ENCODE data around the gene LIX1L. TPM values are rescaled to one million over a fixed set of nuclear protein-coding genes. Genes with fewer than 3 reads are reported as not detected.

The LIX1L gene
- total and polyA plus RNA-seq, 2 of the 13 experiments (the other 11 are each of a cell fraction or from before 2014, with no cell fraction given): 8.1 to 24.9 TPM

DNA sequence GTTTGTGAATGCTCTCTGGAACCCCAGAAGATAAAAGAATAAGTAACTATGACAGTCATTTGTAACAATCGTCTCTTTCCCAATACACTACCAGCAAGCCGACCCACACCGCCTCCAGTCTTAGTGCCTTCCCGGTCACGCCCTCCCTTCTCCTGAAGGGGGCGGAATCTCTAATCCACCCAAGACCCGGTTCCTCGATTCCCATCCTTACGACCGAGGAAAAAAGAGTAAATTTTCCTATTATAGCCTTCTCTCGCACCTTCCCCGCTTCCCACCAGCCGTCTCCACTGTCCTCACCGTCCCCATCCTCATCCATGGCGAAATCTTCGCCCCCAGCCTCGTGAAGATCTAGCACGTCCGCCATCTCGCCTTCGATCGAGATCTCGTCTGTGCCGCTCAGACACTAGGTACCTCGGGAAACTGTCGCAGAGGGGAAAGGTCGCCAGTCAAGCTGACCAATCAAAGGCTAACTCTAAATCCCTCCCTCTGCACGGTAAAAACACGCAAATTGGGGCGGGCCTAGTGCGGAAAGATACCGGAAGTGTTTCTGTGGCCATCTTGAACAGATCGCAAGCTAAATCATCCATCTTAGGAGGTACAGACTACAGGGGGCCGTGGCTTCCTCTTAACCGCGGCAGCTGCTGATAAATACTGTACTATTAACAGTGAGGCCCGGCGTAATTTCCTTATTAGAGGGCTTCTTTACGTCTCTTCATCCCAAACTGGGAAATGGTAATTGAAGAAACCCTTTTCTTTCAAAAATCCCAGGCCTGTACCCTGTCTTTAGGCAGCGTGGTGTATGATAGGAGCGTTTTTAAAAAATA lies 30.5 kb downstream of the LIX1L start, which contains the start of gene RBM8A (continued):
- no peak for TF ChIP-seq HNRNPH1 (optimal IDR thresholded peaks at IDR 0.05; ENCODE audit: low read depth, low read length)
- TF ChIP-seq ZNF646 (CRISPR knock-in tag; IDR thresholded peaks at IDR 0.05): no peak
- TF ChIP-seq ZBTB26 (CRISPR knock-in tag; IDR thresholded peaks at IDR 0.05; ENCODE audit: borderline replicate concordance): no peak
- no peak for TF ChIP-seq RERE (CRISPR knock-in tag; IDR thresholded peaks at IDR 0.05; ENCODE audit: low read depth)
- peak; percentile 62; the same call in 1 of the 2 replicates for TF ChIP-seq ESRRA (CRISPR knock-in tag; IDR thresholded peaks at IDR 0.05; ENCODE audit: low read depth)
- TF ChIP-seq ELF4 (CRISPR knock-in tag; IDR thresholded peaks at IDR 0.05; ENCODE audit: borderline replicate concordance): peak; percentile 86
- TF ChIP-seq RAD51 (IDR thresholded peaks at IDR 0.05; ENCODE audit: borderline replicate concordance): no peak
- peak; percentile 82 for TF ChIP-seq PPARG (CRISPR knock-in tag; conservative IDR thresholded peaks at IDR 0.05)
- TF ChIP-seq PHF5A (CRISPR knock-in tag; IDR thresholded peaks at IDR 0.05; ENCODE audit: low read depth, unreplicated experiment): peak; percentile 70
- TF ChIP-seq ZMYM4 (CRISPR knock-in tag; IDR thresholded peaks at IDR 0.05): peak; percentile 87
- TF ChIP-seq ARNT2 (CRISPR knock-in tag; IDR thresholded peaks at IDR 0.05; ENCODE audit: low read depth): peak; percentile 68; the same call in 1 of the 2 replicates
- TF ChIP-seq, protein P1, sequence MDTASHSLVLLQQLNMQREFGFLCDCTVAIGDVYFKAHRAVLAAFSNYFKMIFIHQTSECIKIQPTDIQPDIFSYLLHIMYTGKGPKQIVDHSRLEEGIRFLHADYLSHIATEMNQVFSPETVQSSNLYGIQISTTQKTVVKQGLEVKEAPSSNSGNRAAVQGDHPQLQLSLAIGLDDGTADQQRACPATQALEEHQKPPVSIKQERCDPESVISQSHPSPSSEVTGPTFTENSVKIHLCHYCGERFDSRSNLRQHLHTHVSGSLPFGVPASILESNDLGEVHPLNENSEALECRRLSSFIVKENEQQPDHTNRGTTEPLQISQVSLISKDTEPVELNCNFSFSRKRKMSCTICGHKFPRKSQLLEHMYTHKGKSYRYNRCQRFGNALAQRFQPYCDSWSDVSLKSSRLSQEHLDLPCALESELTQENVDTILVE (CRISPR knock-in tag; IDR thresholded peaks at IDR 0.05): peak; percentile 72
- no peak for TF ChIP-seq ZNF34 (CRISPR knock-in tag; IDR thresholded peaks at IDR 0.05; ENCODE audit: borderline replicate concordance)
- TF ChIP-seq ZNF674 (CRISPR knock-in tag; IDR thresholded peaks at IDR 0.05; ENCODE audit: low read depth): no peak

All from HepG2 (cell line).